Measurements from ENCODE around the gene GANAB. TPM values are rescaled to one million over a fixed set of nuclear protein-coding genes. Genes with fewer than 3 reads are reported as not detected.

GANAB gene
- total and polyA plus RNA-seq, 2 of the 13 experiments (the other 11 are each of a cell fraction or from before 2014, with no cell fraction given), result 99.5 to 234 TPM

DNA sequence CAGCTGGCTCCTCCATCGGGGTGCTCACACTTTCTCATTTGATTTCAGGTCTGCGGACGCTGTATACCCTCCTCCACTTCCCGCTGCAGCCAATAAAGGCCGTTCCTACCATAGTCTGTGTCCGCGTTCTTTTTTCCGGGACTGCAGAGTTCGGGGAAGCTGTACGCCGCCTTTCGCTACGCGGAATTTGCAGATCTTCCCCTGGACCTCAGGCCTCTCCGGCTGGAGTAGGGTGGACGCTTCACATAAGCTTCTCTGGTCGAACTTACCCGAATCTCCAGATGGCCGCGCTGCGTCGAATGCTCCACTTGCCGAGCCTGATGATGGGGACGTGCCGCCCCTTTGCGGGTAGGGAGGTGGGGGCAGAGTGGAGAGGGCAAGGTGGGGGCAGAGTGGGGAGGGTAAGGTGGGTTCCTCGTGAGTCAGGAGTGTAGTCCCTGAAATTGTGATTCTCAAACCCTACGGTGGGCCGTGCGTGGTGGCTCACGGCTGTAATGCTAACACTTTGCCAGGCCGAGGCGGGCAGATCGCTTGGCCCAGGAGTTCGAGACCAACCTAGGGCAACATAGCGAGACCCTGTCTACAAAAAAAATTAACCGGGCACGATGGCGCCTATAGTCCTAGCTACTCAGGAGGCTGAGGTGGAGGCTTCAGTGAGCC, 19.3 kb upstream of the GANAB start (continued):
- TF ChIP-seq HNF1A (IDR thresholded peaks at IDR 0.05; ENCODE audit: low read depth), result no peak
- no peak for TF ChIP-seq HNF1A (CRISPR knock-in tag; IDR thresholded peaks at IDR 0.05; ENCODE audit: borderline replicate concordance)
- no peak for TF ChIP-seq ARNTL (CRISPR knock-in tag; IDR thresholded peaks at IDR 0.05)
- TF ChIP-seq SOX6 (IDR thresholded peaks at IDR 0.05), result no peak
- no peak for TF ChIP-seq SOX6 (CRISPR knock-in tag; IDR thresholded peaks at IDR 0.05)
- TF ChIP-seq HNRNPL (IDR thresholded peaks at IDR 0.05; ENCODE audit: low read depth, low read length), result no peak; the same call in 1 of the 2 replicates
- TF ChIP-seq ZNF646 (CRISPR knock-in tag; IDR thresholded peaks at IDR 0.05), result peak; percentile 22; the same call in 1 of the 2 replicates
- TF ChIP-seq NFYB (CRISPR knock-in tag; IDR thresholded peaks at IDR 0.05), result no peak
- TF ChIP-seq ZNF333 (CRISPR knock-in tag; IDR thresholded peaks at IDR 0.05; ENCODE audit: borderline replicate concordance), result no peak
- no peak for TF ChIP-seq HMGXB3 (CRISPR knock-in tag; IDR thresholded peaks at IDR 0.05; ENCODE audit: borderline replicate concordance)
- no peak for TF ChIP-seq SMAD3 (CRISPR knock-in tag; IDR thresholded peaks at IDR 0.05)
- TF ChIP-seq ZNF709 (CRISPR knock-in tag; IDR thresholded peaks at IDR 0.05), result 0 out of 2 replicates have a peak, but pooled peaks have one; percentile 29
